HepG2 (cell line): ENCODE data around the gene DPEP3. TPM values are rescaled to one million over a fixed set of nuclear protein-coding genes. Genes with fewer than 3 reads are reported as not detected.

Experiments used
- ATM ChIP-seq: fragments of 450-650 bp; IDR thresholded peaks from 2 replicates; pipeline ENCODE4 v1.7.1; 2017; ENCODE audit warnings: mild to moderate bottlenecking, borderline replicate concordance
- FOXK2 ChIP-seq: fragments of 450-650 bp; IDR thresholded peaks from 2 replicates; pipeline ENCODE4 v1.6.1; 2016
- GFI1 ChIP-seq: sonication (generic); formaldehyde crosslinking; IDR thresholded peaks from 2 replicates; pipeline ENCODE4 v1.5.0; 2020; ENCODE audit warnings: missing genetic modification reagents, mild to moderate bottlenecking, borderline replicate concordance
- IRF2 ChIP-seq: IDR thresholded peaks from 2 replicates; pipeline ENCODE4 v1.6.1; 2018; ENCODE audit warnings: missing genetic modification reagents, missing compliant biosample characterization
- MAFF ChIP-seq: IDR thresholded peaks from 2 replicates; pipeline ENCODE4 v1.6.1; 2011; ENCODE audit warnings: low read depth, low read length, improper control_type of control experiment
- MBNL3 ChIP-seq: fragments of 250-450 bp; sonication (Bioruptor Pico); conservative IDR thresholded peaks from 2 replicates; pipeline ENCODE4 v1.8.0; 2022; ENCODE audit warnings: mild to moderate bottlenecking, inconsistent platforms
- MED1 ChIP-seq: sonication (generic); formaldehyde crosslinking; IDR thresholded peaks from 2 replicates; pipeline ENCODE4 v1.4.0; 2020; ENCODE audit warnings: missing genetic modification reagents
- MIER2 ChIP-seq: IDR thresholded peaks from 2 replicates; pipeline ENCODE4 v1.6.1; 2016; ENCODE audit warnings: missing biosample characterization, missing genetic modification reagents
- NCOR1 ChIP-seq: fragments of 200-600 bp; sonication (generic); IDR thresholded peaks from 2 replicates; pipeline ENCODE4 v1.7.0; 2017; ENCODE audit warnings: antibody characterized with exemption, low read length, borderline replicate concordance
- NR2C2 ChIP-seq: sonication (generic); formaldehyde crosslinking; IDR thresholded peaks from 2 replicates; pipeline ENCODE4 v1.4.0; 2020; ENCODE audit warnings: missing genetic modification reagents, mild to moderate bottlenecking, moderate library complexity, borderline replicate concordance
- PBX3 ChIP-seq: sonication (generic); formaldehyde crosslinking; IDR thresholded peaks from 2 replicates; pipeline ENCODE4 v1.8.1; 2023; ENCODE audit warnings: missing genetic modification reagents, inconsistent platforms, borderline replicate concordance
- PHF8 ChIP-seq: sonication (generic); formaldehyde crosslinking; IDR thresholded peaks from 2 replicates; pipeline ENCODE4 v1.5.0; 2020; ENCODE audit warnings: missing genetic modification reagents
- SYNCRIP ChIP-seq: fragments of 200-400 bp; formaldehyde crosslinking; IDR thresholded peaks from 2 replicates; pipeline ENCODE4 v1.6.1; 2018; ENCODE audit warnings: mild to moderate bottlenecking, low read depth, low read length; ENCODE audit not compliant: insufficient read depth
- ZFP1 ChIP-seq: IDR thresholded peaks from 2 replicates; pipeline ENCODE4 v1.6.1; 2016
- ZHX2 ChIP-seq, 2 experiments: sonication (generic) in 1 of 2; formaldehyde crosslinking in 1 of 2; IDR thresholded peaks; 2 replicates each; pipeline versions ENCODE4 v1.6.1 to v1.9.0; 2014 to 2022; ENCODE audit warnings: antibody characterized with exemption in 1 of 2, borderline replicate concordance in 1 of 2, inconsistent platforms in 1 of 2, low read depth in 1 of 2, missing genetic modification reagents in 1 of 2
- ZNF180 ChIP-seq: sonication (generic); formaldehyde crosslinking; IDR thresholded peaks from 2 replicates; pipeline ENCODE4 v1.4.0; 2020; ENCODE audit warnings: low read depth, missing genetic modification reagents, borderline replicate concordance
- ZNF235 ChIP-seq: sonication (generic); formaldehyde crosslinking; IDR thresholded peaks from 2 replicates; pipeline ENCODE4 v1.8.1; 2023; ENCODE audit warnings: mild to moderate bottlenecking, missing genetic modification reagents, borderline replicate concordance
- ZNF282 ChIP-seq: fragments of 450-650 bp; IDR thresholded peaks from 2 replicates; pipeline ENCODE4 v1.6.1; 2018; ENCODE audit not compliant: partially characterized antibody
- ZNF326 ChIP-seq: sonication (generic); formaldehyde crosslinking; IDR thresholded peaks from 2 replicates; pipeline ENCODE4 v1.4.0; 2020; ENCODE audit warnings: missing genetic modification reagents, borderline replicate concordance
- ZNF441 ChIP-seq: sonication (generic); formaldehyde crosslinking; IDR thresholded peaks from 2 replicates; pipeline ENCODE4 v1.7.0; 2021; ENCODE audit warnings: missing genetic modification reagents, borderline replicate concordance
- ZNF496 ChIP-seq: sonication (generic); formaldehyde crosslinking; IDR thresholded peaks from 2 replicates; pipeline ENCODE4 v1.8.1; 2023; ENCODE audit warnings: mild to moderate bottlenecking, moderate library complexity, missing genetic modification reagents; ENCODE audit not compliant: insufficient replicate concordance
- ZNF562 ChIP-seq: sonication (generic); formaldehyde crosslinking; IDR thresholded peaks from 2 replicates; pipeline ENCODE4 v1.8.0; 2022; ENCODE audit warnings: missing genetic modification reagents, borderline replicate concordance
- ZNF737 ChIP-seq: sonication (generic); formaldehyde crosslinking; IDR thresholded peaks from 2 replicates; pipeline ENCODE4 v1.5.0; 2020; ENCODE audit warnings: missing genetic modification reagents, mild to moderate bottlenecking, borderline replicate concordance
- polyA plus RNA-seq, 8 experiments: library from polyadenylated mRNA; depleted of rRNA in 3 of 8; stranded (reverse) in 7 of 8; unstranded in 1 of 8; fragments of >200 nt; fragmentation: Illumina TruSeq in 4 of 8; extraction: Trizol in 4 of 8; gene quantifications; 2 replicates each; pipeline versions ENCODE4 v1.2.1 to v1.2.3, GENCODE V29; 2011 to 2016; ENCODE audit warnings: low read depth in 4 of 8, missing spikeins in 1 of 8, mixed read lengths in 1 of 8; ENCODE audit not compliant: insufficient read depth in 1 of 8
- total RNA-seq, 5 experiments: library from RNA; depleted of rRNA; stranded (reverse); fragments of >200 nt; fragmentation: Illumina TruSeq; extraction: Trizol; gene quantifications; 2 replicates each; pipeline ENCODE4 v1.2.3, GENCODE V29; 2016; ENCODE audit warnings: low read depth in 1 of 5

DPEP3 gene
- total and polyA plus RNA-seq, 2 of the 13 experiments (the other 11 are each of a cell fraction or from before 2014, with no cell fraction given): not detected

- peak; percentile 75; the same call in 1 of the 2 replicates for TF ChIP-seq ZNF326
- TF ChIP-seq FOXK2: peak; percentile 59; the same call in 1 of the 2 replicates
- TF ChIP-seq NCOR1: peak; percentile 30; the same call in 1 of the 2 replicates
- TF ChIP-seq ZNF180 (CRISPR knock-in tag): 0 out of 2 replicates have a peak, but pooled peaks have one; percentile 87
- peak; percentile 87; the same call in 1 of the 2 replicates for TF ChIP-seq PBX3 (CRISPR knock-in tag)
- no peak for TF ChIP-seq ZNF496 (CRISPR knock-in tag)
- TF ChIP-seq GFI1 (CRISPR knock-in tag): no peak; the same call in 1 of the 2 replicates
- peak; percentile 83; the same call in 1 of the 2 replicates for TF ChIP-seq ZFP1 (CRISPR knock-in tag)
- peak; percentile 71 for TF ChIP-seq NR2C2
- TF ChIP-seq ATM: no peak
- no peak for TF ChIP-seq MIER2
- no peak for TF ChIP-seq MAFF
- TF ChIP-seq SYNCRIP: no peak
- TF ChIP-seq ZNF562 (CRISPR knock-in tag): no peak
- TF ChIP-seq MBNL3 (CRISPR knock-in tag): no peak
- no peak for TF ChIP-seq ZNF441 (CRISPR knock-in tag)
- no peak for TF ChIP-seq ZNF282
- peak; percentile 49; the same call in 1 of the 2 replicates for TF ChIP-seq ZNF235 (CRISPR knock-in tag)
- TF ChIP-seq ZNF737 (CRISPR knock-in tag): 0 out of 2 replicates have a peak, but pooled peaks have one; percentile 62
- no peak; the same call in 1 of the 2 replicates for TF ChIP-seq ZHX2 (IDR thresholded peaks at IDR 0.05; ENCODE audit: low read depth)
- TF ChIP-seq ZHX2 (CRISPR knock-in tag; IDR thresholded peaks at IDR 0.05; ENCODE audit: borderline replicate concordance): peak; percentile 91
- TF ChIP-seq PHF8 (CRISPR knock-in tag): peak; percentile 90
- TF ChIP-seq MED1 (CRISPR knock-in tag): peak; percentile 79
- TF ChIP-seq IRF2 (CRISPR knock-in tag): peak; percentile 82
Observed at GRCh38 chr16:67935402-67936123, 44.7 kb downstream of the DPEP3 start (continued).
